HepG2 (cell line): ENCODE measurements around the gene SERPINF2. TPM values are rescaled to one million over a fixed set of nuclear protein-coding genes. Genes with fewer than 3 reads are reported as not detected.
A peak's percentile ranks its signal among the peaks of the same experiment; 100 is the strongest.

Experiments
- AKAP8 ChIP-seq: sonication (generic); formaldehyde crosslinking; IDR thresholded peaks from 2 replicates; pipeline ENCODE4 v1.5.1; 2020; ENCODE audit warnings: mild to moderate bottlenecking, missing genetic modification reagents
- CEBPB ChIP-seq: IDR thresholded peaks from 2 replicates; pipeline ENCODE4 v1.6.1; 2011; ENCODE audit warnings: low read depth, low read length, improper control_type of control experiment, borderline replicate concordance
- CREM ChIP-seq, 2 experiments: sonication (generic) in 1 of 2; formaldehyde crosslinking in 1 of 2; IDR thresholded peaks; 2 replicates each; pipeline versions ENCODE4 v1.4.0 to v1.6.1; 2016 to 2020; ENCODE audit warnings: antibody characterized with exemption in 1 of 2, mild to moderate bottlenecking in 1 of 2, missing genetic modification reagents in 1 of 2
- HMGA1 ChIP-seq: sonication (generic); formaldehyde crosslinking; conservative IDR thresholded peaks from 2 replicates; pipeline ENCODE4 v1.4.0; 2020; ENCODE audit warnings: missing genetic modification reagents
- MAZ ChIP-seq, 2 experiments: sonication (generic) in 1 of 2; formaldehyde crosslinking in 1 of 2; IDR thresholded peaks; 2 replicates each; pipeline versions ENCODE4 v1.5.0 to v1.6.1; 2012 to 2020; ENCODE audit warnings: low read depth in 2 of 2, mild to moderate bottlenecking in 2 of 2, borderline replicate concordance in 1 of 2, improper control_type of control experiment in 1 of 2, low read length in 1 of 2, missing genetic modification reagents in 1 of 2, moderate library complexity in 1 of 2
- PCBP2 ChIP-seq: fragments of 200-400 bp; formaldehyde crosslinking; optimal IDR thresholded peaks from 2 replicates; pipeline ENCODE3; 2018; ENCODE audit warnings: low read length, low read depth; ENCODE audit not compliant: poor library complexity, severe bottlenecking
- PHF5A ChIP-seq: IDR thresholded peaks from one replicate; pipeline ENCODE4 v1.6.1; 2018; ENCODE audit warnings: low read depth, missing genetic modification reagents; ENCODE audit not compliant: unreplicated experiment
- PHF8 ChIP-seq: sonication (generic); formaldehyde crosslinking; IDR thresholded peaks from 2 replicates; pipeline ENCODE4 v1.5.0; 2020; ENCODE audit warnings: missing genetic modification reagents
- RBM22 ChIP-seq: fragments of 200-400 bp; formaldehyde crosslinking; optimal IDR thresholded peaks from 2 replicates; pipeline ENCODE3; 2017; ENCODE audit warnings: mild to moderate bottlenecking, low read length, moderate library complexity
- YY1 ChIP-seq: IDR thresholded peaks from 2 replicates; pipeline ENCODE4 v1.6.1; 2011; ENCODE audit warnings: low read length, low read depth, moderate library complexity, mild to moderate bottlenecking; ENCODE audit not compliant: insufficient read depth, insufficient replicate concordance
- ZBTB7A ChIP-seq: sonication (generic); formaldehyde crosslinking; IDR thresholded peaks from 2 replicates; pipeline ENCODE4 v1.8.0; 2022; ENCODE audit warnings: mild to moderate bottlenecking, missing genetic modification reagents
- ZMAT3 ChIP-seq: sonication (generic); formaldehyde crosslinking; conservative IDR thresholded peaks from 2 replicates; pipeline ENCODE4 v1.7.0; 2021; ENCODE audit warnings: missing genetic modification reagents
- ZNF10 ChIP-seq: sonication (generic); formaldehyde crosslinking; IDR thresholded peaks from 2 replicates; pipeline ENCODE4 v1.4.0; 2020; ENCODE audit warnings: mild to moderate bottlenecking, low read depth, missing genetic modification reagents, borderline replicate concordance
- ZNF251 ChIP-seq: sonication (generic); formaldehyde crosslinking; IDR thresholded peaks from 2 replicates; pipeline ENCODE4 v1.9.0; 2021; ENCODE audit warnings: mild to moderate bottlenecking, missing genetic modification reagents
- ZNF678 ChIP-seq: sonication (generic); formaldehyde crosslinking; IDR thresholded peaks from 2 replicates; pipeline ENCODE4 v1.4.0; 2020; ENCODE audit warnings: mild to moderate bottlenecking, missing genetic modification reagents
- ZNF724P ChIP-seq: sonication (generic); formaldehyde crosslinking; IDR thresholded peaks from 2 replicates; pipeline ENCODE4 v1.8.0; 2022; ENCODE audit warnings: missing genetic modification reagents, borderline replicate concordance
- ZNF773 ChIP-seq: sonication (generic); formaldehyde crosslinking; IDR thresholded peaks from 2 replicates; pipeline ENCODE4 v1.4.0; 2020; ENCODE audit warnings: missing genetic modification reagents, borderline replicate concordance
- ZSCAN20 ChIP-seq: sonication (generic); formaldehyde crosslinking; IDR thresholded peaks from 2 replicates; pipeline ENCODE4 v1.4.0; 2020; ENCODE audit warnings: missing genetic modification reagents, mild to moderate bottlenecking, borderline replicate concordance
- ZSCAN25 ChIP-seq: sonication (generic); formaldehyde crosslinking; IDR thresholded peaks from 2 replicates; pipeline ENCODE4 v1.8.0; 2022; ENCODE audit warnings: mild to moderate bottlenecking, missing genetic modification reagents
- polyA plus RNA-seq, 8 experiments: library from polyadenylated mRNA; depleted of rRNA in 3 of 8; stranded (reverse) in 7 of 8; unstranded in 1 of 8; fragments of >200 nt; fragmentation: Illumina TruSeq in 4 of 8; extraction: Trizol in 4 of 8; gene quantifications; 2 replicates each; pipeline versions ENCODE4 v1.2.1 to v1.2.3, GENCODE V29; 2011 to 2016; ENCODE audit warnings: low read depth in 4 of 8, missing spikeins in 1 of 8, mixed read lengths in 1 of 8; ENCODE audit not compliant: insufficient read depth in 1 of 8
- total RNA-seq, 5 experiments: library from RNA; depleted of rRNA; stranded (reverse); fragments of >200 nt; fragmentation: Illumina TruSeq; extraction: Trizol; gene quantifications; 2 replicates each; pipeline ENCODE4 v1.2.3, GENCODE V29; 2016; ENCODE audit warnings: low read depth in 1 of 5
- TF ChIP-seq, protein P1 (sequence below): sonication (generic); formaldehyde crosslinking; IDR thresholded peaks from 2 replicates; pipeline ENCODE4 v1.4.0; 2020; ENCODE audit warnings: missing genetic modification reagents
- TF ChIP-seq, protein P2 (sequence below): sonication (generic); formaldehyde crosslinking; IDR thresholded peaks from 2 replicates; pipeline ENCODE4 v1.8.0; 2022; ENCODE audit warnings: missing genetic modification reagents, mild to moderate bottlenecking, moderate library complexity, borderline replicate concordance
- TF ChIP-seq, protein P3 (sequence below), 2 experiments: fragments of 450-650 bp in 1 of 2; sonication (generic) in 1 of 2; formaldehyde crosslinking; IDR thresholded peaks; 2 replicates each; pipeline versions ENCODE4 v1.5.0 to v1.8.0; 2020 to 2022; ENCODE audit warnings: mild to moderate bottlenecking in 1 of 2, missing genetic modification reagents in 1 of 2
- TF ChIP-seq, protein P4 (sequence below): sonication (generic); formaldehyde crosslinking; IDR thresholded peaks from 2 replicates; pipeline ENCODE4 v1.5.1; 2020; ENCODE audit warnings: mild to moderate bottlenecking, missing genetic modification reagents, moderate library complexity

The SERPINF2 gene
- total and polyA plus RNA-seq, 2 of the 13 experiments (the other 11 are each of a cell fraction or from before 2014, with no cell fraction given), result 309 to 548 TPM

DNA sequence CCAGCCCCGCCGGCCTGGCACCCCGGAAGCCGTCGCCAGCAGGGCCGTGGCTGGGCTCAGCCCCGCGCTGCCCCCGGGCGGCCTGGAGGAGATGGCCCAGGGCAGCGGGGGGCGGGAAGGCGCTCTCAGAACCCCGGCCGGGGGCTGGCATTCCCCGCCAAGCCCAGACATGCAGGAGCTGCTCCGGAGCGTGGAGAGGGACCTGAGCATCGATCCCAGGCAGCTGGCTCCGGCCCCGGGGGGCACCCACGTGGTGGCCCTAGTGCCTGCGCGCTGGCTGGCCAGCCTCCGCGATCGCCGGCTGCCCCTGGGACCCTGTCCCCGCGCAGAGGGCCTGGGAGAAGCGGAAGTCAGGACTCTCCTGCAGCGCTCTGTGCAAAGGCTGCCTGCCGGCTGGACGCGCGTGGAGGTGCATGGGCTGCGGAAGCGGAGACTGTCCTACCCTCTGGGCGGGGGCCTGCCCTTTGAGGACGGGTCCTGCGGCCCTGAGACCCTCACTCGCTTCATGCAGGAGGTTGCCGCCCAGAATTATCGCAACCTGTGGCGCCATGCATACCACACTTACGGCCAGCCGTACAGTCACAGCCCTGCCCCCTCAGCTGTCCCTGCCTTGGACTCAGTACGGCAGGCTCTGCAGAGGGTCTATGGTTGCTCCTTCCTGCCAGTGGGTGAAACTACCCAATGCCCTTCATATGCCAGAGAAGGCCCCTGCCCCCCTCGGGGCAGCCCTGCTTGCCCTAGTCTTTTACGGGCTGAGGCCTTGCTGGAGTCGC lies 17.6 kb upstream of the SERPINF2 start (continued):
- TF ChIP-seq CREM (IDR thresholded peaks at IDR 0.05), result no peak
- TF ChIP-seq CREM (CRISPR knock-in tag; IDR thresholded peaks at IDR 0.05), result no peak
- TF ChIP-seq YY1, result peak; percentile 2
- no peak for TF ChIP-seq PCBP2
- peak; percentile 36; the same call in 1 of the 2 replicates for TF ChIP-seq ZMAT3 (CRISPR knock-in tag)
- no peak for TF ChIP-seq ZNF251 (CRISPR knock-in tag)
- peak; percentile 68; the same call in 1 of the 2 replicates for TF ChIP-seq ZNF678
- TF ChIP-seq, protein P1, sequence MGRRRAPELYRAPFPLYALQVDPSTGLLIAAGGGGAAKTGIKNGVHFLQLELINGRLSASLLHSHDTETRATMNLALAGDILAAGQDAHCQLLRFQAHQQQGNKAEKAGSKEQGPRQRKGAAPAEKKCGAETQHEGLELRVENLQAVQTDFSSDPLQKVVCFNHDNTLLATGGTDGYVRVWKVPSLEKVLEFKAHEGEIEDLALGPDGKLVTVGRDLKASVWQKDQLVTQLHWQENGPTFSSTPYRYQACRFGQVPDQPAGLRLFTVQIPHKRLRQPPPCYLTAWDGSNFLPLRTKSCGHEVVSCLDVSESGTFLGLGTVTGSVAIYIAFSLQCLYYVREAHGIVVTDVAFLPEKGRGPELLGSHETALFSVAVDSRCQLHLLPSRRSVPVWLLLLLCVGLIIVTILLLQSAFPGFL, result no peak
- TF ChIP-seq, protein P2, sequence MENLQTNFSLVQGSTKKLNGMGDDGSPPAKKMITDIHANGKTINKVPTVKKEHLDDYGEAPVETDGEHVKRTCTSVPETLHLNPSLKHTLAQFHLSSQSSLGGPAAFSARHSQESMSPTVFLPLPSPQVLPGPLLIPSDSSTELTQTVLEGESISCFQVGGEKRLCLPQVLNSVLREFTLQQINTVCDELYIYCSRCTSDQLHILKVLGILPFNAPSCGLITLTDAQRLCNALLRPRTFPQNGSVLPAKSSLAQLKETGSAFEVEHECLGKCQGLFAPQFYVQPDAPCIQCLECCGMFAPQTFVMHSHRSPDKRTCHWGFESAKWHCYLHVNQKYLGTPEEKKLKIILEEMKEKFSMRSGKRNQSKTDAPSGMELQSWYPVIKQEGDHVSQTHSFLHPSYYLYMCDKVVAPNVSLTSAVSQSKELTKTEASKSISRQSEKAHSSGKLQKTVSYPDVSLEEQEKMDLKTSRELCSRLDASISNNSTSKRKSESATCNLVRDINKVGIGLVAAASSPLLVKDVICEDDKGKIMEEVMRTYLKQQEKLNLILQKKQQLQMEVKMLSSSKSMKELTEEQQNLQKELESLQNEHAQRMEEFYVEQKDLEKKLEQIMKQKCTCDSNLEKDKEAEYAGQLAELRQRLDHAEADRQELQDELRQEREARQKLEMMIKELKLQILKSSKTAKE, result 0 out of 2 replicates have a peak, but pooled peaks have one; percentile 27
- TF ChIP-seq PHF8 (CRISPR knock-in tag), result peak; percentile 33
- no peak for TF ChIP-seq ZNF724P (CRISPR knock-in tag)
- TF ChIP-seq ZNF773 (CRISPR knock-in tag), result no peak
- no peak for TF ChIP-seq AKAP8 (CRISPR knock-in tag)
- TF ChIP-seq ZBTB7A (CRISPR knock-in tag), result 0 out of 2 replicates have a peak, but pooled peaks have one; percentile 67
- no peak for TF ChIP-seq HMGA1 (CRISPR knock-in tag)
- TF ChIP-seq CEBPB, result no peak
- TF ChIP-seq, protein P3, sequence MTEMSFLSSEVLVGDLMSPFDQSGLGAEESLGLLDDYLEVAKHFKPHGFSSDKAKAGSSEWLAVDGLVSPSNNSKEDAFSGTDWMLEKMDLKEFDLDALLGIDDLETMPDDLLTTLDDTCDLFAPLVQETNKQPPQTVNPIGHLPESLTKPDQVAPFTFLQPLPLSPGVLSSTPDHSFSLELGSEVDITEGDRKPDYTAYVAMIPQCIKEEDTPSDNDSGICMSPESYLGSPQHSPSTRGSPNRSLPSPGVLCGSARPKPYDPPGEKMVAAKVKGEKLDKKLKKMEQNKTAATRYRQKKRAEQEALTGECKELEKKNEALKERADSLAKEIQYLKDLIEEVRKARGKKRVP (CRISPR knock-in tag; IDR thresholded peaks at IDR 0.05), result no peak
- TF ChIP-seq ZSCAN25 (CRISPR knock-in tag), result 0 out of 2 replicates have a peak, but pooled peaks have one; percentile 9
- TF ChIP-seq RBM22, result no peak
- TF ChIP-seq, protein P4, sequence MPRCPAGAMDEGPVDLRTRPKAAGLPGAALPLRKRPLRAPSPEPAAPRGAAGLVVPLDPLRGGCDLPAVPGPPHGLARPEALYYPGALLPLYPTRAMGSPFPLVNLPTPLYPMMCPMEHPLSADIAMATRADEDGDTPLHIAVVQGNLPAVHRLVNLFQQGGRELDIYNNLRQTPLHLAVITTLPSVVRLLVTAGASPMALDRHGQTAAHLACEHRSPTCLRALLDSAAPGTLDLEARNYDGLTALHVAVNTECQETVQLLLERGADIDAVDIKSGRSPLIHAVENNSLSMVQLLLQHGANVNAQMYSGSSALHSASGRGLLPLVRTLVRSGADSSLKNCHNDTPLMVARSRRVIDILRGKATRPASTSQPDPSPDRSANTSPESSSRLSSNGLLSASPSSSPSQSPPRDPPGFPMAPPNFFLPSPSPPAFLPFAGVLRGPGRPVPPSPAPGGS, result peak; percentile 68; the same call in 1 of the 2 replicates
- no peak for TF ChIP-seq ZSCAN20
- TF ChIP-seq PHF5A (CRISPR knock-in tag), result no peak
- TF ChIP-seq ZNF10 (CRISPR knock-in tag), result no peak
- no peak for TF ChIP-seq MAZ (IDR thresholded peaks at IDR 0.05; ENCODE audit: borderline replicate concordance, low read depth, low read length)
- TF ChIP-seq MAZ (CRISPR knock-in tag; IDR thresholded peaks at IDR 0.05; ENCODE audit: low read depth), result no peak; the same call in none of the 2 replicates
